GM08714 (cell line): ENCODE results near the gene ELMO3.

Experiments used
- H3K4me3 ChIP-seq: fragments of 200-500 bp; sonication (Bioruptor generic); 2 replicates; pipeline ENCODE4 v1.5.1; 2014; ENCODE audit warnings: mild to moderate bottlenecking, low read length, inconsistent platforms
- ZNF274 ChIP-seq: IDR thresholded peaks from 2 replicates; pipeline ENCODE4 v1.6.1; 2012; ENCODE audit warnings: mild to moderate bottlenecking, low read depth, low read length

ELMO3 gene

GRCh38 chr16:67238806-67239470, 40.0 kb downstream of the ELMO3 start:
- H3K4me3 ChIP-seq = no peak overlapping the region
- TF ChIP-seq ZNF274 = no peak

- no peak overlapping the region for H3K4me3 ChIP-seq
Observed at GRCh38 chr16:67240506-67240905, 41.6 kb downstream of the ELMO3 start.

GRCh38 chr16:67241008-67241900, 42.3 kb downstream of the ELMO3 start:
- no peak overlapping the region for H3K4me3 ChIP-seq
- TF ChIP-seq ZNF274 = no peak

More at GRCh38 chr16:67240506-67240905, 41.6 kb downstream of the ELMO3 start:
- no peak for TF ChIP-seq ZNF274

- no peak overlapping the region for H3K4me3 ChIP-seq
- TF ChIP-seq ZNF274 = no peak
Observed at GRCh38 chr16:67242138-67242730, 43.3 kb downstream of the ELMO3 start.

GRCh38 chr16:67243481-67243880, 44.5 kb downstream of the ELMO3 start:
- peak overlapping the region; percentile 24; the same call in 1 of the 2 replicates for H3K4me3 ChIP-seq
- TF ChIP-seq ZNF274 = no peak

GRCh38 chr16:67244387-67245185, 45.7 kb downstream of the ELMO3 start:
- peak overlapping the region; percentile 86; the same call in 1 of the 2 replicates for H3K4me3 ChIP-seq
- no peak for TF ChIP-seq ZNF274

GRCh38 chr16:67245186-67245585, 46.3 kb downstream of the ELMO3 start:
- no peak for TF ChIP-seq ZNF274

GRCh38 chr16:67245674-67246080, 46.7 kb downstream of the ELMO3 start:
- TF ChIP-seq ZNF274 = no peak
- H3K4me3 ChIP-seq = peak overlapping the region; percentile 86; the same call in 1 of the 2 replicates

More at GRCh38 chr16:67245186-67245585, 46.3 kb downstream of the ELMO3 start:
- peak overlapping the region; percentile 86; the same call in 1 of the 2 replicates for H3K4me3 ChIP-seq

- peak overlapping the region; percentile 86 for H3K4me3 ChIP-seq
- TF ChIP-seq ZNF274 = no peak
Observed at GRCh38 chr16:67246081-67246755, 47.3 kb downstream of the ELMO3 start.

GRCh38 chr16:67246756-67247191, 47.8 kb downstream of the ELMO3 start:
- no peak for TF ChIP-seq ZNF274
- peak overlapping the region; percentile 86 for H3K4me3 ChIP-seq

GRCh38 chr16:67247192-67248072, 48.5 kb downstream of the ELMO3 start, which contains the start of gene FHOD1:
Gene FHOD1, minus strand, starts transcription at chr16:67247481. Its CDS starts 71 bp downstream, at chr16:67247410.
- H3K4me3 ChIP-seq = peak within 1 kb of the TSS; percentile 86
- no peak for TF ChIP-seq ZNF274

- TF ChIP-seq ZNF274 = no peak
- H3K4me3 ChIP-seq = peak overlapping the region; percentile 57; the same call in 1 of the 2 replicates
Observed at GRCh38 chr16:67248073-67248400, 49.1 kb downstream of the ELMO3 start.
